ENCODE data around the gene MLH1.

- TF ChIP-seq CTCF (IDR thresholded peaks at IDR 0.05; ENCODE audit: poor library complexity): no peak
- no peak for TF ChIP-seq EZH2 (IDR thresholded peaks at IDR 0.05; ENCODE audit: borderline replicate concordance)
- TF ChIP-seq EZH2phosphoT487 (IDR thresholded peaks at IDR 0.05; ENCODE audit: low read depth, severe bottlenecking, unreplicated experiment): no peak
Measured at GRCh38 chr3:37031096-37031682, 37.9 kb downstream of the MLH1 start.

Data from hepatocyte (in vitro differentiated cells).